Cardiac muscle cell (in vitro differentiated cells and primary cell): Measurements from ENCODE around the gene PSMG4. TPM values are rescaled to one million over a fixed set of nuclear protein-coding genes. Genes with fewer than 3 reads are reported as not detected.

Experiments
- DNase-seq, 2 donors: peaks; one replicate each; pipeline versions ENCODE4 v3.0.0 to v3.0.0-alpha.2; 2010 to 2017; ENCODE audit warnings: low read depth in 1 of 2, low spot score in 1 of 2
- H3K27ac ChIP-seq: fragments of 200-600 bp; sonication (generic); 2 replicates; pipeline ENCODE4 v1.5.1; 2016
- H3K27me3 ChIP-seq: fragments of 200-600 bp; sonication (generic); 2 replicates; pipeline ENCODE4 v1.6.0; 2016; ENCODE audit warnings: control low read depth
- H3K36me3 ChIP-seq: fragments of 200-600 bp; sonication (generic); 2 replicates; pipeline ENCODE4 v1.5.1; 2016; ENCODE audit warnings: control low read depth
- H3K4me1 ChIP-seq: fragments of 200-600 bp; sonication (generic); 2 replicates; pipeline ENCODE4 v1.8.1; 2017; ENCODE audit warnings: low read depth, mild to moderate bottlenecking, mixed run types
- H3K4me3 ChIP-seq: fragments of 200-600 bp; sonication (generic); 2 replicates; pipeline ENCODE4 v1.5.1; 2016; ENCODE audit warnings: mild to moderate bottlenecking
- H3K9me3 ChIP-seq: fragments of 200-600 bp; sonication (generic); 2 replicates; pipeline ENCODE4 v1.5.1; 2017; ENCODE audit warnings: low read depth, mild to moderate bottlenecking, control low read depth
- polyA plus RNA-seq: library from polyadenylated mRNA; unstranded; fragments of >200 nt; fragmentation: Nextera tagmentation; extraction: Ambion mirVana; gene quantifications from 2 replicates; pipeline ENCODE4 v1.2.1, GENCODE V29; 2016
- total RNA-seq: library from RNA; depleted of rRNA; stranded (reverse); fragments of >200 nt; gene quantifications from 2 replicates; pipeline ENCODE4 v1.2.3, GENCODE V29; 2016
- TF ChIP-seq, protein P1 (sequence below): IDR thresholded peaks from 2 replicates; pipeline ENCODE4 v1.5.1; 2012; ENCODE audit warnings: low read depth, mild to moderate bottlenecking, low read length

The PSMG4 gene
- total and polyA plus RNA-seq, 2 experiments from 2014 or later: 22.2 to 44.0 TPM

DNA sequence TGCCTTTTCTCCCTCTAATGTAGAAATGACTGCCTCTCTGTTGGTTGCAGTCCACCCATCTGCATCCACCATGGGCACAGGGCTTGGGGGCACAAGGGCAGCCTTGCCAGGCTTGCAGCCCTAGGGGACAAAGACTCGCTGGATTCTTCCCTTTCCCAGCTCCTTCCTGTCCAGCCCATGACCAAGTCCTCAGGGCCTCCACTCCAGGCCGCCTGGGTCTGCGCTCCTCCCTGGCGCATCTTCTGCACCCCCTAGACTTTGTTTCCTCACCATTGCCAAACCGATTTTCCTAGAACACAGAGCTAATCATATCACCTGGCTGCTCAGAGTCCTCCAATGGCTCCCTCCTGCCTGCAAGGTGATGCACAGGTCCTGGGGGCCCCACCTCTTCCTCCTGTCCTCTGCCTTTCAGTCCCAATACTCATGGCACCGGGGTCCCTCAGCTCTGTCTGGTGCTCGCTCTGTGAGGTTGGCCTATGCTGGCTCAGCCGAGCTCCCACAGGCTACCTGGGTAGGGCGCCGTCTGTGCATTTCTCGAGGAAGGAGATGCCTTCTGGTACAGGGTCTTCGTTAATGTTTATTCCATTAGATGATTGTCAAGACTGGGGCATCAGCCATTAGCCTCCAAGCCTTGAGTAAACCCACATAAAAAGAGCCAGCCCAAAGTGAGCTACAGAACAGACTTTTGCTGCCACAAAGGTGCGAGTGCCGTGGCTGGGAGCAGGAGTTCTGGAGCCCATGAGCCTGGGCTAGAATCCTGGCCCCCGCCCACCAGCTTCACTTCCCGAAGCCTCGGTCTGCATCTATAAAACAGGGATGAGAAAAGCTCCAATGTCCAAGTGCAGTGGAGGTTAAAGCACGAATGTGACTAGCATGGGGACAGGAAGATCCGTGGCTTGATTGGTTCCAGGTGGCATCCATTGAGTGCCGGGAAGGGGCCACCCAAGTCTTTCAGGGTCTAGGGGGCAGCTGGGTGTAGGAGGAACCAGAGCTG, 17.7 kb downstream of the PSMG4 start:
- H3K4me3 ChIP-seq: no peak overlapping the region
- peaks cover 6% of the 10 kb centered on the region for H3K4me1 ChIP-seq
- H3K36me3 ChIP-seq: peaks cover 4% of the 10 kb centered on the region
- H3K9me3 ChIP-seq: no peaks in the 10 kb centered on the region
- DNase-seq: no peak
- H3K27me3 ChIP-seq: no peaks in the 10 kb centered on the region
- TF ChIP-seq, protein P1, sequence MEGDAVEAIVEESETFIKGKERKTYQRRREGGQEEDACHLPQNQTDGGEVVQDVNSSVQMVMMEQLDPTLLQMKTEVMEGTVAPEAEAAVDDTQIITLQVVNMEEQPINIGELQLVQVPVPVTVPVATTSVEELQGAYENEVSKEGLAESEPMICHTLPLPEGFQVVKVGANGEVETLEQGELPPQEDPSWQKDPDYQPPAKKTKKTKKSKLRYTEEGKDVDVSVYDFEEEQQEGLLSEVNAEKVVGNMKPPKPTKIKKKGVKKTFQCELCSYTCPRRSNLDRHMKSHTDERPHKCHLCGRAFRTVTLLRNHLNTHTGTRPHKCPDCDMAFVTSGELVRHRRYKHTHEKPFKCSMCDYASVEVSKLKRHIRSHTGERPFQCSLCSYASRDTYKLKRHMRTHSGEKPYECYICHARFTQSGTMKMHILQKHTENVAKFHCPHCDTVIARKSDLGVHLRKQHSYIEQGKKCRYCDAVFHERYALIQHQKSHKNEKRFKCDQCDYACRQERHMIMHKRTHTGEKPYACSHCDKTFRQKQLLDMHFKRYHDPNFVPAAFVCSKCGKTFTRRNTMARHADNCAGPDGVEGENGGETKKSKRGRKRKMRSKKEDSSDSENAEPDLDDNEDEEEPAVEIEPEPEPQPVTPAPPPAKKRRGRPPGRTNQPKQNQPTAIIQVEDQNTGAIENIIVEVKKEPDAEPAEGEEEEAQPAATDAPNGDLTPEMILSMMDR: no peak
- no peak overlapping the region for H3K27ac ChIP-seq

- peaks cover 12% of the 10 kb centered on the region for H3K4me1 ChIP-seq
- DNase-seq: no peak
- TF ChIP-seq, protein P1: no peak
- H3K36me3 ChIP-seq: peaks cover 4% of the 10 kb centered on the region
- H3K9me3 ChIP-seq: no peaks in the 10 kb centered on the region
- H3K4me3 ChIP-seq: no peak overlapping the region
- no peaks in the 10 kb centered on the region for H3K27me3 ChIP-seq
- H3K27ac ChIP-seq: no peak overlapping the region
These were observed 18.5 kb downstream of the PSMG4 start for GRCh38 chr6:3277251-3277650.

GRCh38 chr6:3277851-3278416, 19.2 kb downstream of the PSMG4 start:
- no peak overlapping the region for H3K27ac ChIP-seq
- H3K36me3 ChIP-seq: no peaks in the 10 kb centered on the region
- TF ChIP-seq, protein P1: no peak
- H3K4me1 ChIP-seq: peaks cover 12% of the 10 kb centered on the region
- no peak for DNase-seq
- no peak overlapping the region for H3K4me3 ChIP-seq
- H3K9me3 ChIP-seq: no peaks in the 10 kb centered on the region
- no peaks in the 10 kb centered on the region for H3K27me3 ChIP-seq

- H3K4me1 ChIP-seq: peaks cover 12% of the 10 kb centered on the region
- no peak for DNase-seq
- no peaks in the 10 kb centered on the region for H3K27me3 ChIP-seq
- TF ChIP-seq, protein P1: no peak
- no peaks in the 10 kb centered on the region for H3K36me3 ChIP-seq
- H3K4me3 ChIP-seq: no peak overlapping the region
- no peaks in the 10 kb centered on the region for H3K9me3 ChIP-seq
- H3K27ac ChIP-seq: no peak overlapping the region
These were observed 19.9 kb downstream of the PSMG4 start for GRCh38 chr6:3278691-3279090.

GRCh38 chr6:3280091-3280490, 21.3 kb downstream of the PSMG4 start:
- no peak for DNase-seq
- H3K9me3 ChIP-seq: no peaks in the 10 kb centered on the region
- H3K4me1 ChIP-seq: peaks cover 12% of the 10 kb centered on the region
- no peaks in the 10 kb centered on the region for H3K27me3 ChIP-seq
- no peaks in the 10 kb centered on the region for H3K36me3 ChIP-seq
- TF ChIP-seq, protein P1: no peak
- no peak overlapping the region for H3K27ac ChIP-seq
- H3K4me3 ChIP-seq: no peak overlapping the region
